ENCODE data around the gene ATXN2. TPM values are rescaled to one million over a fixed set of nuclear protein-coding genes. Genes with fewer than 3 reads are reported as not detected.

ATXN2 gene
- total RNA-seq, result 14.2 and 17.7 TPM in 2 replicates

- DNase-seq (ENCODE audit: low read depth), result no peak
- no peak for TF ChIP-seq CTCF (conservative IDR thresholded peaks at IDR 0.05; ENCODE audit: low read depth, low read length)
- peak within 1 kb of the TSS; percentile 98 for H3K4me3 ChIP-seq (ENCODE audit: low read depth, low read length)
These were observed at the start of gene ATXN2 for GRCh38 chr12:111598637-111599452. Gene ATXN2 (minus strand): TSS chr12:111599315. CDS start chr12:111599034, 281 bp downstream.

- DNase-seq (ENCODE audit: low read depth), result peak; percentile 22
- TF ChIP-seq CTCF (conservative IDR thresholded peaks at IDR 0.05; ENCODE audit: low read depth, low read length), result no peak
- H3K4me3 ChIP-seq (ENCODE audit: low read depth, low read length), result no peak overlapping the region
These were observed 46.3 kb upstream of the ATXN2 start for GRCh38 chr12:111645433-111645832.

GRCh38 chr12:111643427-111643826 is 44.3 kb upstream of the ATXN2 start:
- no peak overlapping the region for H3K4me3 ChIP-seq (ENCODE audit: low read depth, low read length)
- no peak for TF ChIP-seq CTCF (conservative IDR thresholded peaks at IDR 0.05; ENCODE audit: low read depth, low read length)
- DNase-seq (ENCODE audit: low read depth), result no peak

- no peak for DNase-seq (ENCODE audit: low read depth)
- no peak overlapping the region for H3K4me3 ChIP-seq (ENCODE audit: low read depth, low read length)
- peak; percentile 15 for TF ChIP-seq CTCF (conservative IDR thresholded peaks at IDR 0.05; ENCODE audit: low read depth, low read length)
These were observed 43.7 kb upstream of the ATXN2 start for GRCh38 chr12:111642681-111643426.

- TF ChIP-seq CTCF (conservative IDR thresholded peaks at IDR 0.05; ENCODE audit: low read depth, low read length), result no peak
- DNase-seq (ENCODE audit: low read depth), result no peak
- H3K4me3 ChIP-seq (ENCODE audit: low read depth, low read length), result no peak overlapping the region
These were observed 41.4 kb upstream of the ATXN2 start for GRCh38 chr12:111640506-111640905.

GRCh38 chr12:111638556-111638955 is 39.4 kb upstream of the ATXN2 start:
- no peak for TF ChIP-seq CTCF (conservative IDR thresholded peaks at IDR 0.05; ENCODE audit: low read depth, low read length)
- H3K4me3 ChIP-seq (ENCODE audit: low read depth, low read length), result no peak overlapping the region
- DNase-seq (ENCODE audit: low read depth), result no peak

Data from epithelial cell of proximal tubule (primary cell).